Measurements from ENCODE around the gene FMNL1.

DNA sequence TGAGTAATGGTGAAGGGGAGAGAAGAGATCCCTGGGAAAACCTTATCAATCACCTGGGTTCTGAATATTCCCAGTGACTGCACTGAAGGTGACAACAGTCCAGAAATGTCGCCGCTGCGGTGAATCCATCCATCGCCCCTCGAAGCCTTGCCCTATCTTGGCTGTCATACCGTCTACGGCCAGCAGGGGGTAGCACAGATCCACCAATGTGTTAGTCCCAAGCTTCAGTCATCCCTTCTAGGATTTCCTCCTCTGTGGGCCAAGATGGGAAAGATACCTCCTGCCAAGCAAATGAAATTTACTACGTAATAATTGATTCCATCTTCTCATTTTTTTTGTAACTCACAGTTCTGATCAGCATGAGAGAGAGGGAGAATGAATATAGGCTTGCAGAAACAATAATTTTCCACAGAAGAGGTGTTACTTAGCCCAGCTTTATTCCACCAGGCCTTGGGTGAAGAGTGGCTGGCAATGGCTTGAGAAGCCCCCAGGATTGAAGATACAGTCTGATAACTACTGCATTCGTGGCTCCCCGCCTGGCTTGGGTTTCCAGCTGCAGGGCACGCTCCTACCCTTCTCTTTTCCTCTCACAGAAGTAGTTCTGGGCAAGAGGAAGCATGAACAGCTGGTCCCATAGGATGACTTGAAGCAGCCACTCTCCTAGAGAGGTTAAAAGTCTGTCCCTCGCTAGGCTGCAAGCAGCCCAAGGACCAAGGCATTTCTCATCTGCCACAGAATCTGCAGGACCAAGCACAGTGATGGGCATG is 2.6 kb upstream of the FMNL1 start:
- TF ChIP-seq EZH2 (IDR thresholded peaks at IDR 0.05; ENCODE audit: borderline replicate concordance, control insufficient read depth, low read depth, low read length) (no peak), DPF2 (IDR thresholded peaks at IDR 0.05) (no peak), BACH1 (IDR thresholded peaks at IDR 0.05; ENCODE audit: borderline replicate concordance) (no peak), PML (IDR thresholded peaks at IDR 0.05; ENCODE audit: low read length) (no peak)
- TF ChIP-seq, protein P1, sequence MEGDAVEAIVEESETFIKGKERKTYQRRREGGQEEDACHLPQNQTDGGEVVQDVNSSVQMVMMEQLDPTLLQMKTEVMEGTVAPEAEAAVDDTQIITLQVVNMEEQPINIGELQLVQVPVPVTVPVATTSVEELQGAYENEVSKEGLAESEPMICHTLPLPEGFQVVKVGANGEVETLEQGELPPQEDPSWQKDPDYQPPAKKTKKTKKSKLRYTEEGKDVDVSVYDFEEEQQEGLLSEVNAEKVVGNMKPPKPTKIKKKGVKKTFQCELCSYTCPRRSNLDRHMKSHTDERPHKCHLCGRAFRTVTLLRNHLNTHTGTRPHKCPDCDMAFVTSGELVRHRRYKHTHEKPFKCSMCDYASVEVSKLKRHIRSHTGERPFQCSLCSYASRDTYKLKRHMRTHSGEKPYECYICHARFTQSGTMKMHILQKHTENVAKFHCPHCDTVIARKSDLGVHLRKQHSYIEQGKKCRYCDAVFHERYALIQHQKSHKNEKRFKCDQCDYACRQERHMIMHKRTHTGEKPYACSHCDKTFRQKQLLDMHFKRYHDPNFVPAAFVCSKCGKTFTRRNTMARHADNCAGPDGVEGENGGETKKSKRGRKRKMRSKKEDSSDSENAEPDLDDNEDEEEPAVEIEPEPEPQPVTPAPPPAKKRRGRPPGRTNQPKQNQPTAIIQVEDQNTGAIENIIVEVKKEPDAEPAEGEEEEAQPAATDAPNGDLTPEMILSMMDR (IDR thresholded peaks at IDR 0.05 in 2 of 3, conservative IDR thresholded peaks at IDR 0.05 in 1 of 3; ENCODE audit: control insufficient read depth in 2 of 3, extremely low read depth in 1 of 3, insufficient read depth in 1 of 3, low read depth in 3 of 3, low read length in 3 of 3) = peak; percentile 92 to 97 (median 94)
- TF ChIP-seq, protein P2, sequence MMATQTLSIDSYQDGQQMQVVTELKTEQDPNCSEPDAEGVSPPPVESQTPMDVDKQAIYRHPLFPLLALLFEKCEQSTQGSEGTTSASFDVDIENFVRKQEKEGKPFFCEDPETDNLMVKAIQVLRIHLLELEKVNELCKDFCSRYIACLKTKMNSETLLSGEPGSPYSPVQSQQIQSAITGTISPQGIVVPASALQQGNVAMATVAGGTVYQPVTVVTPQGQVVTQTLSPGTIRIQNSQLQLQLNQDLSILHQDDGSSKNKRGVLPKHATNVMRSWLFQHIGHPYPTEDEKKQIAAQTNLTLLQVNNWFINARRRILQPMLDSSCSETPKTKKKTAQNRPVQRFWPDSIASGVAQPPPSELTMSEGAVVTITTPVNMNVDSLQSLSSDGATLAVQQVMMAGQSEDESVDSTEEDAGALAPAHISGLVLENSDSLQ (IDR thresholded peaks at IDR 0.05) = no peak
- TF ChIP-seq, protein P3, sequence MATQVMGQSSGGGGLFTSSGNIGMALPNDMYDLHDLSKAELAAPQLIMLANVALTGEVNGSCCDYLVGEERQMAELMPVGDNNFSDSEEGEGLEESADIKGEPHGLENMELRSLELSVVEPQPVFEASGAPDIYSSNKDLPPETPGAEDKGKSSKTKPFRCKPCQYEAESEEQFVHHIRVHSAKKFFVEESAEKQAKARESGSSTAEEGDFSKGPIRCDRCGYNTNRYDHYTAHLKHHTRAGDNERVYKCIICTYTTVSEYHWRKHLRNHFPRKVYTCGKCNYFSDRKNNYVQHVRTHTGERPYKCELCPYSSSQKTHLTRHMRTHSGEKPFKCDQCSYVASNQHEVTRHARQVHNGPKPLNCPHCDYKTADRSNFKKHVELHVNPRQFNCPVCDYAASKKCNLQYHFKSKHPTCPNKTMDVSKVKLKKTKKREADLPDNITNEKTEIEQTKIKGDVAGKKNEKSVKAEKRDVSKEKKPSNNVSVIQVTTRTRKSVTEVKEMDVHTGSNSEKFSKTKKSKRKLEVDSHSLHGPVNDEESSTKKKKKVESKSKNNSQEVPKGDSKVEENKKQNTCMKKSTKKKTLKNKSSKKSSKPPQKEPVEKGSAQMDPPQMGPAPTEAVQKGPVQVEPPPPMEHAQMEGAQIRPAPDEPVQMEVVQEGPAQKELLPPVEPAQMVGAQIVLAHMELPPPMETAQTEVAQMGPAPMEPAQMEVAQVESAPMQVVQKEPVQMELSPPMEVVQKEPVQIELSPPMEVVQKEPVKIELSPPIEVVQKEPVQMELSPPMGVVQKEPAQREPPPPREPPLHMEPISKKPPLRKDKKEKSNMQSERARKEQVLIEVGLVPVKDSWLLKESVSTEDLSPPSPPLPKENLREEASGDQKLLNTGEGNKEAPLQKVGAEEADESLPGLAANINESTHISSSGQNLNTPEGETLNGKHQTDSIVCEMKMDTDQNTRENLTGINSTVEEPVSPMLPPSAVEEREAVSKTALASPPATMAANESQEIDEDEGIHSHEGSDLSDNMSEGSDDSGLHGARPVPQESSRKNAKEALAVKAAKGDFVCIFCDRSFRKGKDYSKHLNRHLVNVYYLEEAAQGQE (IDR thresholded peaks at IDR 0.05; ENCODE audit: low read depth, low read length) = no peak
